H1 (cell line): ENCODE measurements around the gene MRTFA. TPM values are rescaled to one million over a fixed set of nuclear protein-coding genes. Genes with fewer than 3 reads are reported as not detected.

Experiments
- ASH2L ChIP-seq: fragments of 200-600, 300-600 bp; sonication (generic); IDR thresholded peaks from one replicate; pipeline ENCODE4 v1.7.1; 2017; ENCODE audit warnings: low read length
- CBX5 ChIP-seq: fragments of 300-800, 300-1000 bp; sonication (generic); IDR thresholded peaks from 2 replicates; pipeline ENCODE4 v1.7.1; 2016; ENCODE audit warnings: antibody characterized with exemption, low read length, low read depth
- HDAC2 ChIP-seq, 2 experiments: fragments of 300-600 bp in 1 of 2; sonication (generic) in 1 of 2; IDR thresholded peaks; 2 replicates each; pipeline ENCODE4 v1.6.1; 2011 to 2012; ENCODE audit warnings: low read depth in 2 of 2, low read length in 2 of 2, mild to moderate bottlenecking in 2 of 2, moderate library complexity in 2 of 2, borderline replicate concordance in 1 of 2, inconsistent platforms in 1 of 2
- HDAC6 ChIP-seq: IDR thresholded peaks from one replicate; pipeline ENCODE4 v1.7.1; 2012; ENCODE audit warnings: low read depth, mild to moderate bottlenecking, inconsistent platforms, low read length, moderate library complexity
- NRF1 ChIP-seq: IDR thresholded peaks from 2 replicates; pipeline ENCODE4 v1.6.1; 2011; ENCODE audit warnings: mild to moderate bottlenecking, low read depth, low read length, improper control_type of control experiment
- RBBP5 ChIP-seq: IDR thresholded peaks from 2 replicates; pipeline ENCODE4 v1.7.1; 2012; ENCODE audit warnings: low read depth, mild to moderate bottlenecking, inconsistent platforms, low read length, moderate library complexity, borderline replicate concordance
- RXRA ChIP-seq: IDR thresholded peaks from 2 replicates; pipeline ENCODE4 v1.6.1; 2011; ENCODE audit warnings: low read depth, mild to moderate bottlenecking, low read length, moderate library complexity; ENCODE audit not compliant: insufficient read depth
- polyA plus RNA-seq, 7 experiments: library from polyadenylated mRNA; depleted of rRNA in 3 of 7; stranded (reverse) in 5 of 7; unstranded in 2 of 7; fragments of >200 nt in 5 of 7; fragments of 200-250 nt in 2 of 7; gene quantifications; 1 replicate in 5 of 7; 2 replicates in 1 of 7; 4 replicates in 1 of 7; pipeline versions ENCODE4 v1.2.1 to v1.2.3, GENCODE V29; 2011 to 2013; ENCODE audit warnings: missing spikeins in 2 of 7, mixed read lengths in 2 of 7
- total RNA-seq: library from RNA; stranded (reverse); fragmentation: NEBNext Ultra II Directional; extraction: Animal tissue kit (Norgen Biotek cat#: 25700); gene quantifications from 2 replicates; pipeline ENCODE4 v1.2.1, GENCODE V29; 2021
- TF ChIP-seq, protein P1 (sequence below): fragments of 300-600 bp; sonication (generic); IDR thresholded peaks from 2 replicates; pipeline ENCODE4 v1.7.1; 2012; ENCODE audit warnings: low read length, moderate library complexity, mild to moderate bottlenecking, inconsistent platforms; ENCODE audit not compliant: insufficient replicate concordance

Gene MRTFA
- total and polyA plus RNA-seq, 2 of the 8 experiments (the other 6 are each of a cell fraction or from before 2014, with no cell fraction given) = 5.4 to 37.9 TPM

DNA sequence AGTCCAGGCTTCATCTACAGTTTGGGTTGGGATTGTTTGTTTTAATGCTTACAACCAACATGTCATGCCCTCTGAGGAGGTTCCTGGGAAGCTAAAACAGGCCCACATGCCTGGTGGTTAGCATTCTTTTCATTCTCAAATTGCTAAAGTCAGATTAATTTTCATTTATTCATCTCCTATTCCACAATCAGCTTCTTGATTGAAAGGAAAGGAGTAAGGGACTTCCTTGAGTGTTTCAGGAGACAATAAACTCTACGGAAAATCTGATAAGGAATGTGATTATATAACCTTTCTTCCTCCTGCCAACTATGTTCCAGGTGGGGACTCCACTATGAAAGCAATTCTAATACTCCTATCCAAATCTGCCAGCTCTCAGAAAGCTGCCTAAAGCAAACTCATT lies 30.8 kb downstream of the MRTFA start (continued):
- no peak for TF ChIP-seq CBX5
- TF ChIP-seq, protein P1, sequence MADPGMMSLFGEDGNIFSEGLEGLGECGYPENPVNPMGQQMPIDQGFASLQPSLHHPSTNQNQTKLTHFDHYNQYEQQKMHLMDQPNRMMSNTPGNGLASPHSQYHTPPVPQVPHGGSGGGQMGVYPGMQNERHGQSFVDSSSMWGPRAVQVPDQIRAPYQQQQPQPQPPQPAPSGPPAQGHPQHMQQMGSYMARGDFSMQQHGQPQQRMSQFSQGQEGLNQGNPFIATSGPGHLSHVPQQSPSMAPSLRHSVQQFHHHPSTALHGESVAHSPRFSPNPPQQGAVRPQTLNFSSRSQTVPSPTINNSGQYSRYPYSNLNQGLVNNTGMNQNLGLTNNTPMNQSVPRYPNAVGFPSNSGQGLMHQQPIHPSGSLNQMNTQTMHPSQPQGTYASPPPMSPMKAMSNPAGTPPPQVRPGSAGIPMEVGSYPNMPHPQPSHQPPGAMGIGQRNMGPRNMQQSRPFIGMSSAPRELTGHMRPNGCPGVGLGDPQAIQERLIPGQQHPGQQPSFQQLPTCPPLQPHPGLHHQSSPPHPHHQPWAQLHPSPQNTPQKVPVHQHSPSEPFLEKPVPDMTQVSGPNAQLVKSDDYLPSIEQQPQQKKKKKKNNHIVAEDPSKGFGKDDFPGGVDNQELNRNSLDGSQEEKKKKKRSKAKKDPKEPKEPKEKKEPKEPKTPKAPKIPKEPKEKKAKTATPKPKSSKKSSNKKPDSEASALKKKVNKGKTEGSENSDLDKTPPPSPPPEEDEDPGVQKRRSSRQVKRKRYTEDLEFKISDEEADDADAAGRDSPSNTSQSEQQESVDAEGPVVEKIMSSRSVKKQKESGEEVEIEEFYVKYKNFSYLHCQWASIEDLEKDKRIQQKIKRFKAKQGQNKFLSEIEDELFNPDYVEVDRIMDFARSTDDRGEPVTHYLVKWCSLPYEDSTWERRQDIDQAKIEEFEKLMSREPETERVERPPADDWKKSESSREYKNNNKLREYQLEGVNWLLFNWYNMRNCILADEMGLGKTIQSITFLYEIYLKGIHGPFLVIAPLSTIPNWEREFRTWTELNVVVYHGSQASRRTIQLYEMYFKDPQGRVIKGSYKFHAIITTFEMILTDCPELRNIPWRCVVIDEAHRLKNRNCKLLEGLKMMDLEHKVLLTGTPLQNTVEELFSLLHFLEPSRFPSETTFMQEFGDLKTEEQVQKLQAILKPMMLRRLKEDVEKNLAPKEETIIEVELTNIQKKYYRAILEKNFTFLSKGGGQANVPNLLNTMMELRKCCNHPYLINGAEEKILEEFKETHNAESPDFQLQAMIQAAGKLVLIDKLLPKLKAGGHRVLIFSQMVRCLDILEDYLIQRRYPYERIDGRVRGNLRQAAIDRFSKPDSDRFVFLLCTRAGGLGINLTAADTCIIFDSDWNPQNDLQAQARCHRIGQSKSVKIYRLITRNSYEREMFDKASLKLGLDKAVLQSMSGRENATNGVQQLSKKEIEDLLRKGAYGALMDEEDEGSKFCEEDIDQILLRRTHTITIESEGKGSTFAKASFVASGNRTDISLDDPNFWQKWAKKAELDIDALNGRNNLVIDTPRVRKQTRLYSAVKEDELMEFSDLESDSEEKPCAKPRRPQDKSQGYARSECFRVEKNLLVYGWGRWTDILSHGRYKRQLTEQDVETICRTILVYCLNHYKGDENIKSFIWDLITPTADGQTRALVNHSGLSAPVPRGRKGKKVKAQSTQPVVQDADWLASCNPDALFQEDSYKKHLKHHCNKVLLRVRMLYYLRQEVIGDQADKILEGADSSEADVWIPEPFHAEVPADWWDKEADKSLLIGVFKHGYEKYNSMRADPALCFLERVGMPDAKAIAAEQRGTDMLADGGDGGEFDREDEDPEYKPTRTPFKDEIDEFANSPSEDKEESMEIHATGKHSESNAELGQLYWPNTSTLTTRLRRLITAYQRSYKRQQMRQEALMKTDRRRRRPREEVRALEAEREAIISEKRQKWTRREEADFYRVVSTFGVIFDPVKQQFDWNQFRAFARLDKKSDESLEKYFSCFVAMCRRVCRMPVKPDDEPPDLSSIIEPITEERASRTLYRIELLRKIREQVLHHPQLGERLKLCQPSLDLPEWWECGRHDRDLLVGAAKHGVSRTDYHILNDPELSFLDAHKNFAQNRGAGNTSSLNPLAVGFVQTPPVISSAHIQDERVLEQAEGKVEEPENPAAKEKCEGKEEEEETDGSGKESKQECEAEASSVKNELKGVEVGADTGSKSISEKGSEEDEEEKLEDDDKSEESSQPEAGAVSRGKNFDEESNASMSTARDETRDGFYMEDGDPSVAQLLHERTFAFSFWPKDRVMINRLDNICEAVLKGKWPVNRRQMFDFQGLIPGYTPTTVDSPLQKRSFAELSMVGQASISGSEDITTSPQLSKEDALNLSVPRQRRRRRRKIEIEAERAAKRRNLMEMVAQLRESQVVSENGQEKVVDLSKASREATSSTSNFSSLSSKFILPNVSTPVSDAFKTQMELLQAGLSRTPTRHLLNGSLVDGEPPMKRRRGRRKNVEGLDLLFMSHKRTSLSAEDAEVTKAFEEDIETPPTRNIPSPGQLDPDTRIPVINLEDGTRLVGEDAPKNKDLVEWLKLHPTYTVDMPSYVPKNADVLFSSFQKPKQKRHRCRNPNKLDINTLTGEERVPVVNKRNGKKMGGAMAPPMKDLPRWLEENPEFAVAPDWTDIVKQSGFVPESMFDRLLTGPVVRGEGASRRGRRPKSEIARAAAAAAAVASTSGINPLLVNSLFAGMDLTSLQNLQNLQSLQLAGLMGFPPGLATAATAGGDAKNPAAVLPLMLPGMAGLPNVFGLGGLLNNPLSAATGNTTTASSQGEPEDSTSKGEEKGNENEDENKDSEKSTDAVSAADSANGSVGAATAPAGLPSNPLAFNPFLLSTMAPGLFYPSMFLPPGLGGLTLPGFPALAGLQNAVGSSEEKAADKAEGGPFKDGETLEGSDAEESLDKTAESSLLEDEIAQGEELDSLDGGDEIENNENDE = no peak
- TF ChIP-seq ASH2L = no peak
- no peak for TF ChIP-seq RXRA
- no peak for TF ChIP-seq RBBP5
- TF ChIP-seq NRF1 = no peak
- no peak for TF ChIP-seq HDAC6
- TF ChIP-seq HDAC2 (IDR thresholded peaks at IDR 0.05; ENCODE audit: borderline replicate concordance in 1 of 2, low read depth in 2 of 2, low read length in 2 of 2) = no peak
